ENCODE results near the gene ERC2.

Gene ERC2

DNA sequence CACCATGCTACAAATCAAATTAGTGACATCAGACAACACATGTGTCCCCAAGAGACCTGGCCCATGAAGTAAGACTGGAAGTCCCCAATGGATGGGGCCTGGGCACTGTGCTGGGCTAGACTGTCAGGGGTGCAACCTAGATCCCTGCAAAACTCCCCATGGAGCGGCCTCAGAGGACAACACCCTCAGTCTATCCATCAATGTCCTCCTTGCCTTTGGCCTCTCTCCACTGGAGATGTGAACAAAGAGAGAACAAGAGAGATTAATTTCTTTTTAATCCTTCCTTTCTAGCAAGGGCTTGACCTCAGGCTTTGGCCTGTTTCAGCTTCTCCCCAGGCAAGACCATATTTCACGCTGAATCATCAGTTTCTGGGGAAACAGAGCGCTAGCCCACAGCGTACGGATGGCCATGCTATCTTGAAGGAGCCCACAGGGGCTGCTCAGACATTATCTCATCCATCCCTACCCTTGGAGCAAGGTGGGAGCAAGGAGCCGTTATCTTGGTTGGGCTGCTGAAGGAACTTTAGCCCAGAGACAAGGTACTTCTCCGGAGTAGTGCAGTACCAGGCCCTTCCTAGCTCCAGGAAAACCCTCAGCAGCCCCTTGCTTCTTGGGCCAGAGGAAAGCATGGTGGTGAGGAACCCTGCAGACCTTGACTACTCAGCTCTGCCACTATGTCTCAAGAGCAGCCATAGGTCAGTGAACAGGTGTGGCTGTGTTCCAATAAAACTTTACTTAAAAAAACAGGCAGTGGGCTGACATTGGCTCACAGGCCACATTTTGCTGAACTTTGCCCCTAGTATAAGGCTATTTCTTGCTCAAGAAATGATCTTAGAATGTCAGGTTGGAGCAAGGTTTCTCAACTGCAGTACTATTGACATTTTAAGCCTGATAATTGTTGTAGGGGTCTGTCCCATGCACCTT, 908.5 kb downstream of the ERC2 start:
- DNase-seq, result no peak

DNA sequence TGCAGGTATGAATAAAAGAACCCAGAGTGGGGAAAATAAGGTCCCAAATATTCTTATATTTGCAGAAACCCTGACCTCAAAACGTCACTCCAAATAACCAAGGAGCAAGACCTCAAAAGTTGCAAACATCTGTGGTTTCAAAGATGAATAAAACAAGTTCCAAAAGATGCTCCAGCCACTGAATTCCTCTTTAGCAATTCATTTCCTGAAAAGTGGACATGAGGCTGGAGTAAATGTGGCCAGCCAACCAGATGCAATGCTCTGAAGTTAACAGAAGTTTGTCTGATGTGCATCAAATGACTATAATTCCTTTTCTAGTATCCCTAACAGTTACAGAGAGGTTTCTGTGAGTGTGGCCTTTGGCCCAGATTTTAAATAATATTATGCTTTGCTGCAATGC, 910.0 kb downstream of the ERC2 start:
- no peak for DNase-seq

DNA sequence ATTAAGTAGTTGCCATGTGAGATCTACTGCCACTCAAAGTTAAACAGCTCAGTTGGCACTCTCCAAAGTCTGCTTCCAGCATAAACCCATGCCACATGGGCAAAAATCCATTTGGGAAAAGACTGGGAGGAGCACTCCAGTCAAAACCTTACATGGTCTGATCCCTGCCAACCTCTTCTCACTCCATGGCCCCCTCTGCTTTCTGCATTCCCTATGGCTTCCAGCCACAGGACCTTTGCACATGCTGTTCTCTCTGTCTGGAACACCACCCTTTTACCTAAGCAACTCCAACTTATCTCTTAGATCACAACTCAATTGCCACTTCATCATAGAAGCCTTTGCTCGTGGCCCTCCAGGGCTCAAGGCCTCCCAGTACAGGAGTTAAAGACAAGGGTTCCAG, 910.7 kb downstream of the ERC2 start:
- no peak for DNase-seq

DNA sequence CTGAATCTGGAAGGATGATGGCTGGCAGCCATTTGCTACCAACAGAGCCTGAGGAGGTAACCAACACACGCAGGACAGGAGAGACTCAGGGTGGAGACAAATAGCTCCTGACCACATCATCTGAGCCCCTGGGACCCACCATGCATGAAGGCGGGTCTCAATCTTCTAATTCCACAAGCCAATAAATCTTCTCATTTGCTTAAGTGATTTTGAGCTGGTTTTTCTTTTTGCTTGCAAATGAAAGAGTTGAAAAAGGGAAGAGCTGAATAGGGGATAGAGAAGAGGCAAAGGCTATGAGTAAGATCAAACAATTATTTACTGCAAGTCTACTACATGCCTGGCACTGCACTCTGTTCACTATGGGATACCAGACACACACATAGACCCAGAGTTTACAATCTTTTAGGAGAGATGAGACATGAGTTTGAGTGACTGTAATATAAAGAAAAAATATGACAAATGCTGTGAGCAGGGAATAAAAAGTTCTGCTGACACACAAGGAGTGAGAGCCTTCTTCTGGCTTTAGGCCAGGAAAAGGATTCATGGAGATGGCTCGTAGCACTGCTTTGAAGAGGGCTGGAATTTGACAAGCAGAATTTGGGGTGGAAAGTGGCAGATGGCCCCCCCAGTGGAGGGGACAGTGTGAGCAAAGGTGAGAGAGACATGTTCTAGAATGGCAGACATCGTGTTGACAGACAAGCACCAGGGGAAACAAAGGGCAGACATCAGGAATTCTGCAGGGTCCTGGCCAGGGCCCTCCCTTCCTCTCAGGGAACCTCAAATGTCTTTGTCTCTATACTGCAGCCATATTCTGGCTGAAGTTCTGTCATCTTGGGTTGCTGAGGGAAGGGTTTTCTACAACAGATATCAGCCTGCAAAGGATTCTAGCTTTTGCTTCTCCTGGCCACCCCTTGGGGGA, 911.4 kb downstream of the ERC2 start:
- no peak for DNase-seq

DNA sequence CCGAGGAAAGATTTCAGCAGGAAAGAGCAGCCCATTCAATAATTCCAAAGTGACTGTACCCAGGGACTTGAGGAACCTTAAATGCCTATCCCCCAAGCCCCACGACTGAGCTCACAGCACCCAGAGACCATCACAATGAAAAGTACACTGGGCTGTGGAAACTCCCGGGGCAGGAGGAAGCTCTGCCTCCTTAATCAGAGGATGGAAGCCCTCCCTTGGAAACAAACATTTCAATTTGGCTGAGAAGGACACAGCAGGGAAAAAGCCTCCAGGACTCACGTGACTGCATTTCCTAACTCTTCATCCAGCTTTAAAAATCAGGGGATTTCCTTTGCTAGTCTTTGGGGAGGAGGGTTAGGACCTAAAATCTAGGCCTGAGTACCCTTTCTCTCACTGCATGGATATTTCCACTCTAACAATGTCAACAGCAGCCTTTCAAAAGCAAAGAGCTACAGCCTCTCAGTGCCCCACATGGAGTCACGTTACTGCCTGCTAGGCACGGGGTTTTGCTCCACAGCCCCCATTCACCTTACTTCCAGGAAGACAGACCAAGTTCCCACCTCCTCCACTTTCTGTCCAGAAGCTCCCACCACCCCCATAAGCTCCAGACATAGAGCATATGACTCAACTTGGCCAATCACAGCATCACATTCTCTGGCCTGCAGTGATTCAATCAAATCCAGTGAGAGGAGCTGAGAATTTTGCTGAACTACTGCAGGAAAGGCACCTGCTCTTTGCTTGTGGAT, 912.2 kb downstream of the ERC2 start:
- no peak for DNase-seq

DNA sequence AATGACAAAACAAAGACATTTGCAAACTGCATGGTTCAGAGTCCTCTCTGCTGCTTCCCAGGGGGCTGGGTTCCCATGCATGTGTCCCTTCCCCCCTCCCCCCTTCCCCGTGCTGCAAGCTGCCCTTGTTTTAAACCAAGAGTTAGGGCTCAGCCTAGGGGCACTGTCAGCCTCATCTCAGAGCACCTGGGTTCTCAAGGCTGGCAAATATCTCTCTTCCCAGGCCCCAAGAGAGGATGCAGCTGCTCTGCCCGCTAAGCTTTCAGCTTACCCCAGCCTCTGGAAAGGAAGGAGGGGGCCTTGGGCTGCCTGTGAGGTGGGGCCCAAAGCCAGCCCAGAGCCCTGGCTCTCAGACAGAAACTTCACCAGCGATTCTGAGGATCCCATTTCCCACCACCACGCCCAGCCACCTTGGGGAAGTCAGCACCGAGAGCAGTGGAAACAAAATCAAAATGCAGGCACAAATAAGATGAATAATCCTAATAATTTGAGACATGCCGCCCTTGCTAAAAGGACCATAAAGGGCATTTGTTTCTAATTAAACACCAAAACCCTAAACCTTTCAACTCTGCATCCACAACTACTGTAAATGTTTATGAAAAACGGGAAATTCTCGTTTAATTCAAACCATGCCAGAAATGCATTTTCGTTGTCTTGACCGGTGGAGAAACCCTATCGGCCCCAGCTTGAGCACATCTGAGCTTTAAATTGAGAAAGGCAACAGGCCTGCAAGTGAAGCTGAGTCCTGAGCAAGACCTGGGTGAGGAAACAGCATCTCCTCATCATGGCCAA, 913.4 kb downstream of the ERC2 start:
- no peak for DNase-seq

DNA sequence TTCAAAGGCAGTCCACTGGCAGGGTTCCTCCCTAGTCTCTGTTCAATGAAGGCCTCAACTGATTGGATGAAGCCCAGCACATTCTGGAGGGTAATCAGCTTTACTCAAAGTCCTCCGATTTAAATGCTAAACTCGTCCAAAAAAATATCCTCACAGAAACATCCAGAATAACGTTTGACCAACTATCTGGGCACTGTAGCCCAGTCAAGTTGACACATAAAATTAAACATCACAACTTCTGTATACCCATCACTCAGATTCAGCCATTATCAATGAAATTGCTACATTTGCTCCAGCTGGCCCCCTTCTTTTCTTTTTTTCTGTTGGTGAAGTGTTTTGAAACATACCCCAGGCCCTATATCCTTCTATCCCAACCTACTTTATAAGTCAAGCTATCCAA, 916.6 kb downstream of the ERC2 start:
- DNase-seq, result no peak

DNA sequence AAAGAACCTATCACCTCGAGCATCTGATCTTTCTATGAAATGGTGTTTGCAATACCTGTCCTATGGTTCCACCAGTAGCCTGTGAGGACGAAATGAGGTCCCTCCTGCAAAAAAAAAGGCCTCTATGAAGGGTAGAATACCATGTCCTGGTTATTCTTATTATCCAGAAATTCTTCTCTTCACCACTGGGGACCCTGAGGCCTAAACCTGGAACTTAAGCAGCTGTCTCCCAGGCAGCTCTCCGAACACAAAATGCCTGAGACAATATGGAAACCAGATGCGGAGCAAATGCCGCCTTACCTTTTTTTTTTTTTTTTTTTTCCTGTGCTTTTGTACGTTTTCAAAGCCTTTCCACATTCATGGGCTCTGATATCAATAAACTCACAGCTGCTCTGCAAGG, 919.1 kb downstream of the ERC2 start:
- no peak for DNase-seq

DNA sequence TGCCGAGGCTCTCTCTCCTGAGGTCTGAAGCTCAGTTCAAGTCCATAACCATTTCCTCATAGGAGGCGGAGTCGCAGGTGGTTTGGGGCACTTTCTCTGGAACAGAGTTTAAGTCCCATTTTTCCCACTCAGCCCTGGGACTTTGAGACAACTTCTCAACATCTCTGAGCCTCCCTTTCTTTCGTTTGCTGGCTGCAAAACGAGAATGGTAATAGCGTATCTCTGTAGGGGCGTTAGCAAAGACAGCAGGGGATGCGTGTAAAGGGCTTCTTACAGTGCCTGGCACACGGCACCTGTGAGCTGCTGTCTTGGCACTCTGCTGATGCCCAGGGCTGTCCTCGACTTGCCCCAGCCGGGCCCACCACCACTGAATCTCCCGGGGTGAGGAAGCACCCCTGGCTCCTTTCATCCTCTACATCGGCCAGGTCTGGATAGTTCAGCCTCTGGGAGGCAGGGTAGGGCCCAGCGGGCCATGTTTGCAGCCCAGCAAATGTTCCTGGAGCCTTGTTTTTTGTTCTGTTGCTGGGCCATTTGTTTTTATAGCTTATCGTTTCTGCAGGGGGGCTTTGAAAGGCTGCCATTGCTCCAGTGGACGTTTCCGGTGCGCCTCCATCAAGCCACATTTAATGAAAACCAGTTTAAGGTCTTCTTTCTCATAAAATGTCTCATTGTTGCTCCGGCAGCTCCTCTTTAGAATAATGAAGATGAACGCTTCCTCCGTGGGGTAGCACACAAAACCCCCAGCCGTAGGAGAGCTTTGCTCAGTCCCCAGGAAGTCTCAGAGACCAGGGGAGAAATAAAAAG, 921.2 kb downstream of the ERC2 start:
- DNase-seq, result no peak

DNA sequence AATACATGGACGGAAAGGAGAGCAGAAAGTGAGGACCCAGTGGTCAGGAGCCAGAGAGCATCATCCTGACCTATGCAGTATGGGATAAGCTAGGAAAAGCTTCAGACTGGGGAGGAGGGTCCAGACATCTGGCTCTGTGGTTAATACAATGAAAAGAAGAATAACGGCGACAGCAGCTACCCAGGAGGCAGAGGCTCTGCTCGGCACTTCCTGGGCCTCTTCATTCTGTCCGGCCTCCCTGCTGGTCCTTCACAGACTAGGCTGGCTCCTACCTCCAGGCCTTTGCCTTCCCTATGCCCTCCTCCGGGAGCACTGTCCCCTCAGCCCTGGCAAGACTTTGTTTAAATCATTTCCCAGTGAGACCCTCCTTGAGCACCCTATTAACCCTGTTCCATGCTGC, 922.3 kb downstream of the ERC2 start:
- DNase-seq, result no peak

DNA sequence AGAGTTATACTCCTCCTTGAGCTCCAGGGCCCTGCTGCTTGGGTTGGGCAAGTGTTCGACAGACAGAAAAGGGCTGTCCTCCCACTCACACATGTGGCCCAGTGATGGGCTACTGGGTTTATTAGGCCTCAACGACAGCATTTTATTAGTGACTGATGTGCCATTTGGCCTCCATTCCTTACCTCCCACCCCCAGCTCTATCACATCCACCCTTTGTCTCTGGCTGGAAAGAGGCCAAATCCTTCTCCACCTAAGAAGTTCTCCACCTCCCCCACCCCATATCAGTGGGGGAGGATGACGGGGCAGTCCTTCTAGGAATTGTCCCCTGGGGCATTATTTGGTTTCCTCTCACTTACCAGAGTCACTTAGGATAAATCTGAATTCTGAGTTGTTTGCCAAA, 924.0 kb downstream of the ERC2 start:
- no peak for DNase-seq

DNA sequence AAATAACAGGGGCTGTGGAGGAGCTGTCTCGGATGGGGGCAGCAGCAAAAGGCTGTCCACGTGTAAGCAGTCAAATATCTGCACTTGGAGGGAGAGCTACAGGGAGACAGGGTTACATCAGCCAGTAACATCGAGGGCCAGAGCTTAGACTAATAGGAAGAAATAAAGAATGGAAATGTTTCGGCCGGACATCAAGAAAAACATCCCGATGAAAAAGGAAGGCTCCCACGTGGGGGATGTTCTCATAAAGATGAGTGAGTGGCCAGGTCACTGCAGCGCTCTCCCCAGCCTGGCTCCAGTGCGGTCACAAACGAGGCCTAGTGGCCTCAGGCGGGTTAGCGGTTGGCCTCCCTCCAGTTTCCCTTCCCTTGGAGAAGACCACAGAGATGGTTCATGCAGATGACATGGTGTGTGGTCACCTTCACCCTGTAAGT, 925.1 kb downstream of the ERC2 start:
- DNase-seq, result no peak

DNA sequence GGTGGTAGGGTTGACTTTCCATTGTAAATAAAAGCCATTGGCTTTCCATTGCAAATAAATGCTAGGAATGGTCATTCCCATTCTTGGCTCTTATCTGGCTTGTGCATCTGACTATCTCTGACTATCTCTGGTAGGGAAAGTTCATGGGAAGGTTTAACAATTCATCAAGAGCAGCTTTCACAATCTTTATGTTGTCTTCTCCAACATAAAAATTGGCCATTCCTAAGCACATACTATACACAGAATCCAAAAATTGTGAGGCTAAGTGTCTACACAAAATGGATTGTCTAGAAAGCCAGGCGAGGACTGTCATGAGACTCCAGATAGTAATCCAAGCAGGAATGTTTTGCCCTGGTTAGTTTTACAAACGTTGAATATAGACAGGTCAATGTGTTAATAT, 926.8 kb downstream of the ERC2 start:
- no peak for DNase-seq

DNA sequence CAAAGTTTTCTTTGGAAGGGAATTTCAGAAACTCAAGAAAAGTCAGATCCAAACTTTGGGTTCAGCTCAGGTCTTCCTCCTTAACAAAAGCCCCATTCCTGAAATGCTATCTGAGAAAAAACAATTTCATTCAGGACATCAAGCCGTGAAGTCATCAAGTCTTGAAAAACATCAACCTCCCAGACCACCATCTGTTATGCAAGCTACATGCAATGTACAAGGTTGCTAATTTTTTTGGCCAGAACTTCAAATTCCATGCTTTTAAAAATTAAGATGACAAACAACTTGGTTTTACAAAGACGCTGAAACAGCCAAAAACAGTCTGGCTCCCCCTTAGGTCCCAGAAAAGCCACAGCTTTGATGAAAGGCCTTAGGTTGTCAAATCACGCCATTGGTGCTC, 927.3 kb downstream of the ERC2 start:
- no peak for DNase-seq

DNA sequence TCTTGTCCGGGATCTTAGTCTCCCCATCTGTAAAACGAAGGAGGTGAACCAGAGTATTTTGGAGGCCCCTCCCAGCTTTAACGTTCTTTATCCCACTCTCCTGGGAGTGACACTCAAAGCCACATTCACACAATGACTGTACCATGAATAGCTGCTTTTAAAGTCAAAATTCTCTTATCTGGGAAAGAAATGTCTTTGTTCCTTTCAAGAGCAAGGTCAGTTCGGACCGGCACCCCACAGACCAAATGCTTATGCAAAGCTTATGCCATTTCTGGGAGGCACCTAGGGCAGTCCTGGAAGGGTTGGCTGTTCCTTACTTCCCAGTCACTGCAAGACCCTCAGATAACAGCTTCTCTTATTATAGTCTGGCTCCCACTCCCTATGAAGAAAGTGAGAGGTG, 927.7 kb downstream of the ERC2 start:
- no peak for DNase-seq

DNA sequence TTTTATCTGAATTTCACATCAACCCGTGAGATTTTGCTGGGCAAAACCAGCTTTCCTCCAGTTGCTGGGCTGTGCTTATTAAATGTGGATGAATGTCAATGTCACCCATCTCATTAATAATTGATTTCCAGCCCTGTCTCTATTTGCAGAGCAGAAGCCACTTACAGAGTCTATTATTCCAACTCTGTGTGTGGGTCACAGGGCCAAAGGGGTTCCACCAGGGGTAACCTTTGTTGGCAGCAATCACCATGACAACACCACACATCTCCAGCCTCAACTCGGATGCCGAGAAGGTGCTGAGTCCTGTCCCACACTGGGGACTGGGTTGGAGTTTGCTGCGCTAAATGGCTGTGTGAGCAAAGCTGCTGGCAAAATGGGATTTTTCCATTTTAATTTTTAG, 930.1 kb downstream of the ERC2 start:
- DNase-seq, result no peak

DNA sequence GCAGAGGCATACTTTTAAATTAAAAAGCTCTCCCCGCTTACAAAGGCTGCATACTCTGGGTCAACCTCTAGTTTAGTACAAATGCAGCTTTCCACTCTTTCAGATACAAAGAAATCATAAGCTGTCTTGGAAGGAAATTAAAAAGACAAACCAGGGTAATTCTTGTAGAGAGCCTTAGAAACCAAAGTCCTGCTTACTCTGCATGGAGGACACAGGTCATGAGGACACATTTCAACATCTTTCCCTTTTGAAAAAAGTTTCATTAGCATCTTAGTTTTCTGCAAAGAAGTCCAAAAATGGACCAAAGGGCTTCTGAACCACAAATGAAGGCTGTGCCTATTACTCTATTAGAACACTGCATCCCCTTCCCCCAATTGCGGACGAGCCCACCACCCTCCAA, 930.7 kb downstream of the ERC2 start:
- DNase-seq, result no peak

DNA sequence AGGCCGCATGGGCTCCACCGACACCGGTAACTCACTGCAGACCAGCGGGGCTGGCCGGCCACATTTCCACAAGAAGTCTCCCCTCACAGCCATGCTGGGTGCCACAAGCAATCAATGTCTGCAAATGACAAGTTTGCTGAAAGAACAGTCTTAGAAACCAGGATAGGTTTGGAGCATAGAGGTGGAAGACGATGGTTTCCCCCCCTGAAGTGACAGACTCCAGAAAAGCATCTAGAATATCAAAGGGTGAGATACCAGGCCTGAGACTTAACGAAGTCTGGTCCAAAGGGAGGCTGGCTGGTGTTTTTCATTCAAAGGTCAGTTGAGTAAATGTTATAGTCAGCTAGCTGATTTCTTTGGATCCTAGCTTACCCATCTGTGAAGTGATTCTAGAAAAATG, 931.1 kb downstream of the ERC2 start:
- no peak for DNase-seq

DNA sequence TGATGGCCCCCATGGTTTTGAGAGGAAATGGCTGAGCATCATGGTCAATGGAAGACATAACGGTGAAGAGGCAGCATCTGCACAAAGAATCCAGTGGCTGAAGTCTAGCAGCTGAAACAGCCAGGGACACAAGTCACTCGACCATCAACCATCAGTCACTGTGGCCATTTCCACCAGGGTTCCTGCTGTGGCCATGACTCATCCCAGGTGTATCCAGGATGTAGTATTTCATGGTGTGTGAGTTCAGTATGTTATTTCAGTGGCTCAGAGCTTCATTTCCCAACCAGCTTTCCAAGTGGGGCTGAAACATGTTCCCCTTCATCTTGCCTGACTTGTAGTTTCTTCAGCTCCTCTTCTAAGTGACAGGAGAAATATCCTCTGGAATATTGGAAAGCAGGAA, 933.4 kb downstream of the ERC2 start:
- DNase-seq, result no peak

DNA sequence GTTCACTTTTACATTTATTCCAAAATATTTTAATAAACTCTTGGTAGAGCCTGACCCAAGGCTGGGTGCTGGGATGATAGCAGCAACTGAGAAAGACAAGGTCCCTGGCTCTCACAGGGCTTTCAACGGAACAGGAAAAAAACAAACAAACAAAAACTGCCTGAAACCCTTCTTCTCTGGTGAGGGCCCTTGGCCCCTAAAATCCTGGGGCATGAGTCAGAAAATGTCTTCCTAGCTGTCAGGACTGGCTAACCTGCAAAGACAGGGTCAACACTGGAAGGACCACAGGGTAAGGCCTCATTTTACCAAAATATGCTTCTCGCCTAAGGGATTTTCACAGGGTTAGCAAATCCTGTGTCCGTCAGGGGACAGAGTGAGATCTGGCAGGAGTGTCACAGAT, 935.5 kb downstream of the ERC2 start:
- no peak for DNase-seq

DNA sequence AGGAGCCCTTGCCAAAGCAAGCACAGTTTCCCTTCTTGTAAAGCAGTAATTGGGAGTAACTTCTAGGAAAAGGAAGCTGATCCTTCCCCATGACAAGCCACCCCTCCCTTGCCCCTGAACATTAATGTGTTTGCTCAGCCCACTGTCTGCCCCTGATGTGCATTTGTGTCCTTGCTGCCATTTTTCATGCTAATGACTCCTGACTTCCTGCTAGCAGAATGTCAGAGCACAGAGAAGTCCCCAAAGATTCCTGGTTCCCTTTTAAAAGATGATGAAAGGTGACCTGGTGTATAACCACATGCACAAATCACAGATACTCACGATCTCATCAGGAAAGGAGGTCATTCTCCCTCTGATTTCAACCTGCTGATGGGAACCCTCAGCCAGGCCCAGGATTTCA, 936.9 kb downstream of the ERC2 start:
- no peak for DNase-seq

DNA sequence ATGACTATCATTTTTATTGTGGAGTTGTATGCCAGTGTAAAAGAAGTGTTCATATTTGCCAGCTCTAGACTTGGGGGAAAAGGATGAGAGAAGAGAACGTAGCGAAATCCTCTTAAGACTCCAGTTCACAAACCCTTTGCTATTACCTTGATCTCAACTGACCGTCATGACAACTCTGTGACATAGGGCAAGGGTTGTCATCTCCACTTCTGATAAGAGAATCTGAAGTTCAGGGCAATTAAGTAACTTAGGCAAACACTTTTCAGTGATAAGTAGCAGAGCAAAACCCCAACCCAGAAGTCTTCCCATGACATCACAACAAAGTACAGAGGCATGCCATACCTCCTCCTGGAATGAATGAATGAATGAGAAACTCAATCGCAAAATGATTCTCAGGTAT, 940.9 kb downstream of the ERC2 start:
- DNase-seq, result no peak
